Measurements from ENCODE around the gene PDE1C.

GRCh38 chr7:31873816-31874597 is 196.2 kb downstream of the PDE1C start:
- TF ChIP-seq CTCF (conservative IDR thresholded peaks at IDR 0.05 in 1 of 2, IDR thresholded peaks at IDR 0.05 in 1 of 2; ENCODE audit: low read depth in 1 of 2, low read length in 2 of 2) (no peak), EZH2 (IDR thresholded peaks at IDR 0.05; ENCODE audit: low read length, missing control alignments) (no peak)
